HCT116 (cell line): ENCODE results near the gene MTUS2.

Experiments used
- ATF3 ChIP-seq: IDR thresholded peaks from 2 replicates; pipeline ENCODE4 v1.6.1; 2012
- CEBPB ChIP-seq: IDR thresholded peaks from 2 replicates; pipeline ENCODE4 v1.6.1; 2012; ENCODE audit warnings: low read depth
- EGR1 ChIP-seq: IDR thresholded peaks from 2 replicates; pipeline ENCODE4 v1.6.1; 2012; ENCODE audit warnings: low read depth
- EZH2 ChIP-seq: fragments of 200-600 bp; sonication (generic); IDR thresholded peaks from 2 replicates; pipeline ENCODE4 v1.6.1; 2017; ENCODE audit warnings: antibody characterized with exemption, mixed run types
- JUND ChIP-seq: IDR thresholded peaks from 2 replicates; pipeline ENCODE4 v1.6.1; 2012
- POLR2AphosphoS5 ChIP-seq: IDR thresholded peaks from 2 replicates; pipeline ENCODE4 v1.6.1; 2011; ENCODE audit warnings: mild to moderate bottlenecking, low read depth, low read length, moderate library complexity
- TCF7L2 ChIP-seq: IDR thresholded peaks from 2 replicates; pipeline ENCODE4 v1.7.0; 2011; ENCODE audit warnings: borderline replicate concordance, inconsistent platforms; ENCODE audit not compliant: insufficient read depth, insufficient read length; ENCODE audit errors: extremely low read depth
- YY1 ChIP-seq: IDR thresholded peaks from 2 replicates; pipeline ENCODE4 v1.6.1; 2011; ENCODE audit warnings: low read length, low read depth, moderate library complexity, mild to moderate bottlenecking; ENCODE audit not compliant: insufficient replicate concordance; ENCODE audit errors: extremely low read depth
- TF ChIP-seq, protein P1 (sequence below), 3 experiments: fragments of 200-600 bp in 1 of 3; sonication (generic) in 1 of 3; IDR thresholded peaks in 2 of 3; conservative IDR thresholded peaks in 1 of 3; 2 replicates each; pipeline ENCODE4 v1.5.1; 2012 to 2017; ENCODE audit warnings: low read depth in 2 of 3, low read length in 2 of 3, antibody characterized with exemption in 1 of 3, borderline replicate concordance in 1 of 3, control low read depth in 1 of 3, mild to moderate bottlenecking in 1 of 3, mixed read lengths in 1 of 3, mixed run types in 1 of 3, moderate library complexity in 1 of 3; ENCODE audit not compliant: insufficient read depth in 1 of 3

DNA sequence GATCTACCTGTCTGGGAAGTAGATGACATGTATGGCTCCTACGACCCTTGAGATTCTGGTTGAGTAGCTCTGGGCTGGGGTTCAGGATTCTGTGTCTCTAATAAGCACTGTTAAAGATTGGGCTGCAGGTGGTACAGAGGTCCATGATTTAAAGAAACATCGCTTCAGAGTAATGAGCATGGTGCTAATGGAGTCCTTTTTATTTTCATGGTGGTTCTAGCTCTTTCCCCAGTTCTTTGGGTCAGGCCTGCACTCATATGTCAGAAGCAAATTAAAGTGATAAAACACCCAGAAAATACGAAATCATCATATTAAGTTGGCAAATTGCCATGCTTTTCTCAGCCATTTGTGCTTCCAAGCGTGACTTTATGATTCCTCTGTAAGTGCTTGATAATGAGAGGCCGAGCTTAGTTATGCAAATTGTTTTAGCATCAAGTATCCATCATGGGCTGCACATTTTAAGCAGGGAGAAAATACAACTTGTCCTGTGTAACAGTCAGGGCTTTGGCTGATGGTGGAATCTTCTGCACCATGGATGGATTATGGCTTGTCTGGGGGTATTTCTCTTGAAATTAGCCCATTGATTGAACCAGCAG lies 45.1 kb downstream of the MTUS2 start:
- TF ChIP-seq, protein P1, sequence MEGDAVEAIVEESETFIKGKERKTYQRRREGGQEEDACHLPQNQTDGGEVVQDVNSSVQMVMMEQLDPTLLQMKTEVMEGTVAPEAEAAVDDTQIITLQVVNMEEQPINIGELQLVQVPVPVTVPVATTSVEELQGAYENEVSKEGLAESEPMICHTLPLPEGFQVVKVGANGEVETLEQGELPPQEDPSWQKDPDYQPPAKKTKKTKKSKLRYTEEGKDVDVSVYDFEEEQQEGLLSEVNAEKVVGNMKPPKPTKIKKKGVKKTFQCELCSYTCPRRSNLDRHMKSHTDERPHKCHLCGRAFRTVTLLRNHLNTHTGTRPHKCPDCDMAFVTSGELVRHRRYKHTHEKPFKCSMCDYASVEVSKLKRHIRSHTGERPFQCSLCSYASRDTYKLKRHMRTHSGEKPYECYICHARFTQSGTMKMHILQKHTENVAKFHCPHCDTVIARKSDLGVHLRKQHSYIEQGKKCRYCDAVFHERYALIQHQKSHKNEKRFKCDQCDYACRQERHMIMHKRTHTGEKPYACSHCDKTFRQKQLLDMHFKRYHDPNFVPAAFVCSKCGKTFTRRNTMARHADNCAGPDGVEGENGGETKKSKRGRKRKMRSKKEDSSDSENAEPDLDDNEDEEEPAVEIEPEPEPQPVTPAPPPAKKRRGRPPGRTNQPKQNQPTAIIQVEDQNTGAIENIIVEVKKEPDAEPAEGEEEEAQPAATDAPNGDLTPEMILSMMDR (IDR thresholded peaks at IDR 0.05 in 2 of 3, conservative IDR thresholded peaks at IDR 0.05 in 1 of 3; ENCODE audit: borderline replicate concordance in 1 of 3, insufficient read depth in 1 of 3, low read depth in 2 of 3, low read length in 2 of 3), result no peak
- TF ChIP-seq EGR1 (no peak), EZH2 (no peak), CEBPB (no peak), ATF3 (no peak), POLR2AphosphoS5 (no peak), JUND (no peak), TCF7L2 (no peak), YY1 (no peak)
